GM21825 (cell line): ENCODE results near the gene ASPHD2.

Experiments used
- ATAC-seq: cut with Tn5 transposase; IDR thresholded peaks from one replicate; pipeline ENCODE4 v1.9.1; 2021; ENCODE audit warnings: mild to moderate bottlenecking, moderate library complexity; ENCODE audit not compliant: unreplicated experiment

Gene ASPHD2

GRCh38 chr22:26471522-26471921, 42.5 kb downstream of the ASPHD2 start:
- no peak for ATAC-seq

- no peak for ATAC-seq
Observed at GRCh38 chr22:26474682-26475081, 45.6 kb downstream of the ASPHD2 start.

- ATAC-seq = no peak
Observed at GRCh38 chr22:26476705-26477340, 47.8 kb downstream of the ASPHD2 start.

- no peak for ATAC-seq
Observed at GRCh38 chr22:26477341-26477731, 48.3 kb downstream of the ASPHD2 start.

GRCh38 chr22:26479043-26479791, 50.2 kb downstream of the ASPHD2 start:
- ATAC-seq = no peak

GRCh38 chr22:26479792-26480610, 50.9 kb downstream of the ASPHD2 start:
- ATAC-seq = no peak

GRCh38 chr22:26480611-26480932, 51.5 kb downstream of the ASPHD2 start:
- no peak for ATAC-seq

- ATAC-seq = no peak
Observed at GRCh38 chr22:26481112-26481693, 52.1 kb downstream of the ASPHD2 start.

GRCh38 chr22:26481694-26482093, 52.6 kb downstream of the ASPHD2 start:
- no peak for ATAC-seq

GRCh38 chr22:26482161-26482560, 53.1 kb downstream of the ASPHD2 start:
- no peak for ATAC-seq

GRCh38 chr22:26483043-26483438, 54.0 kb downstream of the ASPHD2 start:
- no peak for ATAC-seq

GRCh38 chr22:26483439-26484359, 54.6 kb downstream of the ASPHD2 start, which contains the start of the genes HPS4 and SRRD:
HPS4 (minus strand) TSS chr22:26483783; CDS start chr22:26481762, 2,021 bp downstream.
SRRD (plus strand) TSS chr22:26483877; CDS start chr22:26483891, 14 bp downstream.
- ATAC-seq = peak; percentile 68

- no peak for ATAC-seq
Observed at GRCh38 chr22:26484360-26484706, 55.3 kb downstream of the ASPHD2 start.

GRCh38 chr22:26485013-26485412, 56.0 kb downstream of the ASPHD2 start:
- ATAC-seq = no peak

GRCh38 chr22:26485806-26486390, 56.8 kb downstream of the ASPHD2 start:
- no peak for ATAC-seq

- ATAC-seq = no peak
Observed at GRCh38 chr22:26486394-26486793, 57.3 kb downstream of the ASPHD2 start.

- no peak for ATAC-seq
Observed at GRCh38 chr22:26487996-26488395, 58.9 kb downstream of the ASPHD2 start.

GRCh38 chr22:26489447-26490036, 60.5 kb downstream of the ASPHD2 start:
- no peak for ATAC-seq

- no peak for ATAC-seq
Observed at GRCh38 chr22:26492220-26492619, 63.2 kb downstream of the ASPHD2 start.

GRCh38 chr22:26494506-26494905, 65.4 kb downstream of the ASPHD2 start:
- ATAC-seq = no peak
